ENCODE measurements around the gene HOXC4.
A peak's percentile ranks its signal among the peaks of the same experiment; 100 is the strongest.

HOXC4 gene

GRCh38 chr12:54016051-54016450 is 37.6 kb upstream of the HOXC4 start:
- DNase-seq (ENCODE audit: low read depth in 2 of 2) = no peak

- DNase-seq (ENCODE audit: low read depth in 2 of 2) = no peak
Measured at GRCh38 chr12:54016478-54016964, 37.1 kb upstream of the HOXC4 start.

DNA sequence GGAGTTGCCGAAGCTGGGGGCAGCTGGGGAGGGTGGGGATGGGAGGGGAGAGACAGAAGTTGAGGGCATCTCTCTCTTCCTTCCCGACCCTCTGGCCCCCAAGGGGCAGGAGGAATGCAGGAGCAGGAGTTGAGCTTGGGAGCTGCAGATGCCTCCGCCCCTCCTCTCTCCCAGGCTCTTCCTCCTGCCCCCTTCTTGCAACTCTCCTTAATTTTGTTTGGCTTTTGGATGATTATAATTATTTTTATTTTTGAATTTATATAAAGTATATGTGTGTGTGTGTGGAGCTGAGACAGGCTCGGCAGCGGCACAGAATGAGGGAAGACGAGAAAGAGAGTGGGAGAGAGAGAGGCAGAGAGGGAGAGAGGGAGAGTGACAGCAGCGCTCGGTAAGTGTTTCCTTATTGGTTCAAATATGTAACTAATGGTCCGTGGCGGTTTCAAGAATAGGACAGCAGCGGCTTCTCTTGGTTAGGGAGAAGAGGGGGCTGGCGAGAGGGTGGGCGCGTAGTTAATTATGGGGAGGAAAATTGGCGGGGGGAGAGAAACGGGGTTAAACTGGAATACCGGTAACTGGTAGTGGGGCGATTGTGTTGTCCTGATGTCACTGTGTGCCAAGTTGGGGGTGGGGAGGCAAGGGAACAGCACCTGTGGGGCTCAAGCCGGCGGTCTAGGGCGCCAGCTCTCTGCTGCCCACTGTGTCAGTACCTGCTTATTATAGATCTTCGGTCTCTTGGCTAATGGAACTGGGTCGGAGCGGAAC is 36.4 kb upstream of the HOXC4 start:
- DNase-seq (ENCODE audit: low read depth in 2 of 2) = no peak

GRCh38 chr12:54017878-54018467 is 35.7 kb upstream of the HOXC4 start:
- DNase-seq (ENCODE audit: low read depth in 2 of 2) = peak; percentile 56 to 76

DNA sequence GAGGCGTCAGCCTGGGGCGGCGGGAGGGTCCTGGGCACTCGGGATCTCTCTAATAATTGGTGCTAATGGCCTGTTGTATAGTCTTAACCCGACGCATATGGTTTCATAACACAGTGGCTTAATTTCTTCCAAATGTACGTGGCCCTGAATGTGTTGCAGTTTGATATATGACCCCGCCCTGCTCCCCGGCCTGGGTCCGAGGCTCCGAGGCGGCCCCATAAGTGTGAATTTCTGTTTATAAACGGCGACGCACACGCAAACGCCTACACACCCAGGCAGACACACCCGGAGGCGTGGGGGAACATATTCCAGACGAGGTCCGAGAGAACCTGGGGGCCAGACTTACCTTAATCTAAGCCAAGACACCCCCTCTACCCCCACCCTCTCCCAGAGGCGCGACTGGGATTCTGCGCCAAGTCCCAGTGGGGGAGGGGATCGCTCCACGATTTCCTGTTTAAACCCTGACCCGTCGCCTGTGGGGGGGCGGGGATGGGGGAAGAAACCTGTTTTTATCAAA is 35.1 kb upstream of the HOXC4 start:
- no peak for DNase-seq (ENCODE audit: low read depth in 2 of 2)

GRCh38 chr12:54019091-54019811 is 34.4 kb upstream of the HOXC4 start:
- no peak for DNase-seq (ENCODE audit: low read depth in 2 of 2)

GRCh38 chr12:54019924-54020590 is 33.6 kb upstream of the HOXC4 start:
- no peak for DNase-seq (ENCODE audit: low read depth in 2 of 2)

GRCh38 chr12:54020591-54021405 is 32.8 kb upstream of the HOXC4 start:
- DNase-seq (ENCODE audit: low read depth in 2 of 2) = no peak

DNA sequence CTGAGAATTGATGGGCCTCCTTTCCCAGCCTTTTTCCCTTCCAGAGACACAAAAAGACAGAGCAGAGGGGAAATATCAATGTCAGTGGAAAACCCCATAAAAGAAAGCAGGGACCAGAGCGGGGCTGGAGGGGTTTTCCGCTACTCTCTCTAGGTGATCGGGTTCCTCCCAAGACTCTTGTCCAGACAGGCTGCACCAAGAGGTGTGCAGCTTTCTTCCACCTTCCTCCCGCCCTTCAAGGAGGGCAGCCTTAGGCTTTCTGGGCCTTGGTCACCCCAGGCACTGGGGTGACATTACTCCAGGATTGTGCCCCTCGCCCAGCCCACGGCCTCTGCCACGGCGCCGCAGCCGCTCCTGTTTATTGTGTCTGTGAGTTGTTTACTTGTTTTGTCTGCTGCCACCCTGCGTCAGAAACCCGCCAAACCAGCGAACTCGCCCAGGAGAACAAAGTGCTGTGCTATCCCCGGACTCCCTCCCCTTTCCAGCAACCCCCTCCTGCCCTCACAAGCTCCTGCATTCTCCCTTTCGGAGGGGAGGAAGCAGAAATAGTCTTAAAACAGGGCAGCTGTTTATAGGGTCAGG is 32.1 kb upstream of the HOXC4 start:
- no peak for DNase-seq (ENCODE audit: low read depth in 2 of 2)

GRCh38 chr12:54022960-54023884 is 30.4 kb upstream of the HOXC4 start:
- DNase-seq (ENCODE audit: low read depth in 2 of 2) = no peak

- DNase-seq (ENCODE audit: low read depth in 2 of 2) = no peak
Measured at GRCh38 chr12:54024127-54024526, 29.5 kb upstream of the HOXC4 start.

DNA sequence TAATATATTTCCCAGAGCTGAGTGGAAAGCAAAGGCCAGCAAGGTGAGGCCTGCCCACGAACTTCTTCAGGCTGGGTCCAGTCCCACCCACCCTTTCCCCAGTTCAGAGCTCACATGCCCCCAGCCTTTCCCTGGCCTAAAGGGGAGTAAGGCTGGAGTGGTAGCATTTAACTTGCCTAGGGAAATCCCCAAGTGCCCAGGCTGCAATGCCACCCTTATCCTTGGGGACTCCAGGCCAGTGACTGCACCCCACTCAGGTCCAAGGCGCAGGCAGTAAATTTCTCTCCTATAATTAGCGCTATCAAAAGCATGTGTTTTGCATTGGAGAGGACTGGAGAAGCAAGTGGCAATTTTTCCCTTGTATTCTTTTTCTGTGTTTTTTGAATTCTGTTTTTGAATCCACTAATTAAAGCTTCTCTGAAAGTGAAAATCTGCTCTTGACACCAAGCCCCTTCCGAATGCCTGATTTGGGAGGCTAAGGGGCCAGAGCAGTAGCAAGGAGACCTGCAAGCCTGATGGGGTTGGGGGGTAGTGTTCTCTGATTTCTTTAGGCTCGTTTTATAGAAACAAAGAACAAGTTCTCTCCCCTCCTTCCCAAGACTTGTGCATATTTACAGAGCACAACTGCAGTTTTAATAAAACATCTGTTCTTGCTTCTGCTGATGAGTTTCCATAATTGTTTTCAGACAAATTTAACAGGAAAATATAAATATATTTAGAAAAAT is 28.9 kb upstream of the HOXC4 start:
- DNase-seq (ENCODE audit: low read depth in 2 of 2) = no peak

GRCh38 chr12:54025499-54026405 is 27.9 kb upstream of the HOXC4 start:
- DNase-seq (ENCODE audit: low read depth in 2 of 2) = no peak

- DNase-seq (ENCODE audit: low read depth in 2 of 2) = no peak
Measured at GRCh38 chr12:54026640-54027441, 26.8 kb upstream of the HOXC4 start.

GRCh38 chr12:54027442-54027786 is 26.2 kb upstream of the HOXC4 start:
- DNase-seq (ENCODE audit: low read depth in 2 of 2) = no peak

GRCh38 chr12:54028314-54029201 is 25.1 kb upstream of the HOXC4 start, which contains the start of gene HOXC6:
TSS of gene HOXC6 (plus strand) at chr12:54028440. CDS start at chr12:54028522, 82 bp downstream.
- DNase-seq (ENCODE audit: low read depth in 2 of 2) = no peak
